ENCODE results near the gene MSANTD3.

MSANTD3 gene

DNA sequence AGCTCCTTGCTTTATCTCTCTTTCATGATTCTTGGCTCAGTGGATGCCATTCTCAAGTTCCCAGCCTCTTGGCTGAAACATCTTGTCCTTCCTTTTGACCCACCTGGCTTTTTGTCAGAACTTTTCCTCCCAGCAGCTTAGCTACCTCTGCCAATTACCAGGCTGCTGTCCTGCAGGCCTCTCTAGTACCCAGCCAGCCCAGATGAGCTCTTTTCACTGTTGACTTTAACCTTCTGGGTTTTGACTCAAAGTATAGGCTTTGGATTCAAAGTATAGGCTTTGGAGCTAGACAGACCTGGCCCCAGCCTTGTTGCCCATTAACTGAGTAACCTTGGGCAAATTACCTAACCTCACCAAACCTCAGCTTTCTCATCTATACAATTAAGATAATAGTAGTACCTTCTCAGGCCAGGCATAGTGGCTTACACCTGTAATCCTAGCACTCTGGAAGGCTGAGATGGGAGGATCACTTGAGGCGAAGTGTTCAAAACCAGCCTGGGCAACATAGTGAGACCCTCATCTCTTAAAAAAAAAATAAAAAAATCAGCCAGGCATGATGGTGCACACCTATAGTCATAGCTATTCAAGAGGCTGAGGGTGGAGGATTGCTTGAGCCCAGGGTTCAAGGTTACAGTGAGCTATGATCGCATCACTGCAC, 39.4 kb downstream of the MSANTD3 start:
- no peak for DNase-seq

DNA sequence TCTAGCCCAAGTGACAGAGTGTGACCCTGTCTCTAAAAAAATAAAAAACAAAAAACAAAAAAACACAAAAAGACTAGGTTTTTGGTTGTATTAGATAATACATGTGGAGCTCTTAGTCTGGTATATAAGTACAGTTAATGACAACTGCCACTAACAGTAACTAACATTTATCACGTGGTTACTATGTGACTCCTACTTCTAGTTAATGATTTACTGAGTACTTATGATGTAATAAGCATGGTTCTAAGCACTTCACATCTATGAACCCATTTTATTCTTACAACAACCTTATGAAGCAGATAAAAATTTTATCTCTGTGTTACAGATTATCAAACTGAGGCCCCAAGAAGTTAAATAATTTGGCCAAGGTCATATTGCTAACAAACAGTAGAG, 39.9 kb downstream of the MSANTD3 start:
- DNase-seq, result no peak

DNA sequence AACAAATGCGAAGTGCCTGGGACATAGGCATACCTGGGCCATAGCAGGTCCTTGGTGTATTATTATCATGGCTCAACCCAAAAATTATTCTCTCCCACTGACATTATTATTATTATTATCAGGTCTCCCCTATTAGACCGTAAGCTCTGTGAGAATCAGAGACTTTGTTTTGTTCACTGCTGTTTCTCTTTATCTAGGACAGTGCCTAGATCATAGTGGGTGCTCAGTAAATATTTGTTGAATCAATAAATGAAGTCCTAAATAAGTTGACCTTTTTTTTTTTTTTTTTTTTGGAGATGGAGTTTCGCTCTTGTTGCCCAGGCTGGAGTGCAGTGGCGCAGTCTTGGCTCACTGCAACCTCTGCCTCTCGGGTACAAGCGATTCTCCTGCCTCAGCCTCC, 41.1 kb downstream of the MSANTD3 start:
- no peak for DNase-seq

DNA sequence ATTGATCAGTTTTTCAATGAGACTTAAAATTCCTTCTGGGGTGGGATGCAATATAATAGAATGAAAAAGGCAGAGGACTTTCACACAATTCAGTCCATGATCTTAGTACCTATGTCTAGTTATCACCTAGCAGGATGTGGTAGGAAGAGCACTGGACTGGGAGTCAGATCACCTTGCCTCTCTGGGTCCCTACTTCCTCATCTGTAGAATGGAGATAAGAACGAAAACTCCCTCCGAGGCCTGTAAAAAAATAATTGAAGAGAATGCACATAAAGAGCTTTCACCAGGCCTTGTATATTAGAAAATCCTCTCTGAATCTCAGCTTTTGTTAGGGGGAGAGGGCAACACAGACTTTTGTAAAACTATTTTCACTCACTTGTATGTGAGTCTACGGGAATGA, 45.3 kb downstream of the MSANTD3 start:
- DNase-seq, result no peak

DNA sequence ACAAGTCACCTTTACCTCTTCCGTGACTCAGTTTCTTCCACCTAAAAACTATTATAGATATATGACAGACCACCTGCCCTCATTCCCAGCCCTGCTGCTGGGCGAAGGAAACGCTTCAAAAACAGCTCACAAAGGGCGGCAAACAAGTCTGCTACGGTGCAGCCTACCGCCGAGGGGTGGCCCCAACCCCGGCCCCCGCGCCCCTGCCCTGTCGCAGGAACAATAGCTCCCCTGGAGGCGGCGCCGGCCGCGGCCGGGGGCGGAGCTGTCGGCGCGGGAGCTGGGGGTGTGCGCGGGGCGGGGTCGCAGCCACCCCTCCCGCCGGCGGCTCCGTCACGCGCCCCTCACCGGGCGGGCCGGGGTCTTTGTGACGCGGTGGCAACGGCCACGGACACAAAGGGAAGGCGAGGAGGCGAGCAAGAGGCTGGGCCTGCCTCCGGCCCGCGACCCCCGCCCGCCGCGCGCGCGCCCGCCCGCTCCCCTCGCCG, 45.9 kb downstream of the MSANTD3 start, which contains the start of gene TMEFF1:
Gene TMEFF1 (plus strand): TSS at position 362 of the 488 bp plus-strand sequence. CDS start 396 bp downstream, outside the sequence.
- DNase-seq, result peak; percentile 73

DNA sequence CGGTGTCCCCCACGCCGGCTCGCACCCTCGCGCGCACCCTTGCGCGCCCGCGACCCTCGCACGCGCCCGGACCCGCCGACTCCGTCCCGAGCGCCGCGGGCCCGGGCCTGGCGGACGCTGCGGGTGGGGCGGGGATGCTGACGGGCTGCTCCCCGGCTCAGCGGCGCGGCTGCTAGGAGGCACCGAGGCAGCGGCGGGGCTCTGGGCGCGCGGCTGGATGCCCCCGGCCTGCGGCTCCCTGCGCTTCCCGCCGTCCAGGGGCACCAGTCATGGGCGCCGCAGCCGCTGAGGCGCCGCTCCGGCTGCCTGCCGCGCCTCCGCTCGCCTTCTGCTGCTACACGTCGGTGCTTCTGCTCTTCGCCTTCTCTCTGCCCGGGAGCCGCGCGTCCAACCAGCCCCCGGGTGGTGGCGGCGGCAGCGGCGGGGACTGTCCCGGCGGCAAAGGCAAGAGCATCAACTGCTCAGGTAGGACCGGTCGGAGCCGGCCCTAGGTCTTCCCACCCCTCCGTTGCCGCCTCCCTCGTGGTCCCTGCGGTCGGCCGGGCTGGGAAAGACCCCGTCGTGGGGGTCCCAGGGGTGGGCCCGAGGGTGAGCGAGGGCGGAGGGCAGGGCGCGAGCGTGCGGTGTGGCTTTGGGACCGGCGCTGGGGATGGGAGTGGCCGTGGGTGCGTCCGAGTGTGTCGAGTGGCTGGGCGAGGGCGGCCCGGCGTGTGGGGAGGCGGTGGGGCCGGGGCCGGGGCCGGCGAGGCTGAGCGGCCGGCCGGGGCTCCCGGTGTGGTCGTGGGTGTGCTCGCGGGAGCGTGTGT, 46.5 kb downstream of the MSANTD3 start:
- peak; percentile 42 for DNase-seq

DNA sequence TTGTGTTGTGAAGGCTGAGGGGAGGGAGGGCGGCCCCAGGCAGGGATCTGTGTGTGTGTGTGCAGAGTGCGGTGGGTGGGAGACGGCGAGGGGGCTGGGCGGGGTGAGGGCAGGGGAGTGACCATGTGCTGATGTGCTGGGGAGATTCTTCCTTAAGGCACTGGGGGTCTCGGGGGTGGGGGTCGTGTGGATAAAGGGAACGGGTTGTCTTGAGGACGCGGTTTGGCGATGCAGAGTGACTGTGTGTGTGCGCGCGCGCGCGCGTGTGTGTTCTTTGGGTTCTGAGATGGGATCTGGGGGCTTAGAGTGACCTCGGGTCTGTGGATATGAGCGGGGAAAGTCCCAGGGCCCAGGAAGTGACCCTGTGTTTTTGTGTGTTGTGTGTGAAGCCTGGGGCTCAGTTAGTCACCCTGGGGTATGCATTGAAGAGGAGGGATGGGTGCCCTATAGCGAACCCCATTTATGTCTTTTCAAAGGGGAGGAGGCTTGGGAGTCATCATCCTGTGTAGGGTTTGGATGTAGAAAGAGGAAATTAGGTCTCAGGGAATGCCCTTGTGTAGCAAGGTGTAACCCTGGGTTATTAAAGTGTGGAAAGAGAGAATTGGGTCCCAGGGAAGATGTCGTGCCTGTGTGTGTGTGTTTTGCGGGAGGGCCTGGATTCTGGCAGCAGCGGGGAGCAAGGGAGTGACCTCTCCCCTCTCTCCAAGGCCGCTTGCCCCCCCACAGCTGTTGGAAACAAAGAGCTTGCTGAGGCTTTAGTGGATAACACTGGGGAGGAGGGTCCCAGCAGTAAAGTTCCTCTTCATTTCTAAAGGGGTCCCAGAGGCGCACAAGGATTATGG, 47.4 kb downstream of the MSANTD3 start:
- no peak for DNase-seq

DNA sequence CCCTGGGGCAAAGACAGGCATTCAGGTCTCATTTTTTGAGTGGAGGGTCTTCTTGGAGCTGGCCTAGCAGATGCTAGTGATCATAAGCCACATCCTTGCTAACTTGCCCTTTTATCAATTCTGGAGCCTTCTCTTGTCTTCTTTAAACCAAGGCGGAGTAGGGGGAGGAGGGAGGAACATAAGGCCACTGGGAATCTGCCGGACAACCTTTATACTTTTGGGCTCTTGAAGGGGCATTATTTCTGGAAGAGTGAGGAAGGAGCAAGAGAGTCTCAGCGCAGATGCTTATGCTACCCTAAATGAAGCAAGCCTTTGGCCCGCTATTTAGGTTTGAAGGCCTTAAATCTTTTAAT, 48.0 kb downstream of the MSANTD3 start:
- DNase-seq, result no peak

DNA sequence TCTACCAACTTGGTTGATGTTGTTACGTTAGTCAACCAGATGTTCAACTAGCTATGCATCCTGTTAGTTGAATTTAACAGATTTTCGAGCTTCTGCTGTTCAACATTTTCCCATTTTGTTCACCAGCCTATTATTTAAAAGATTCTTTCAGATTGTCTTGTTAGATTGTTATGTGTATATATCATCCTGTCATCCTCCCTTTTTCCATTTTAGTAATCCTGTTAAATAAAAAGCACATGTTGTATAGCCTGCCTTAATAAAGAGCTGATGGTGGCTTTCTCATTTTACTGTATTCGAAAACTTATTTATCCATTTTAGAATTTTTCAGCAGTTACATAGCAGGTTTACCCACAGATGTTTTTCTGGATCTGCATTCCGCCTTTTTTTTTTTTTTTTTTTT, 50.3 kb downstream of the MSANTD3 start:
- no peak for DNase-seq

DNA sequence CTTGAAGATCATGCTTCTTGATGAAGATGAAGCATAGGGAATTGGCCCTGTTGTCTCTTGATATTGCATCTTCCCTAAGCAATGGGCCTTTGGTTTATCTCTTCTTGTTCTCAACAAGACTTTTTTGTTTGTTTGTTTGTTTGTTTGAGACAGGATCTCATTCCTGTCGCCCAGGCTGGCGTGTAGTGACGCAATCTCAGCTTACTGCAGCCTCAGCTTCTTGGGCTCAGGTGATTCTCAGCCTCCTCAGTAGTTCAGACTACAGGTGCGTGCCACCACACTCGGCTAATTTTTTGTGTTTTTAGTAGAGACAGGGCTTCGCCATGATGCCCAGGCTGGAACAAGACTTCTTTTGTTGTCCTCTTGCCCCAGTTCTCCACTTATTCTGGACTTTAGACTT, 51.2 kb downstream of the MSANTD3 start:
- DNase-seq, result no peak

DNA sequence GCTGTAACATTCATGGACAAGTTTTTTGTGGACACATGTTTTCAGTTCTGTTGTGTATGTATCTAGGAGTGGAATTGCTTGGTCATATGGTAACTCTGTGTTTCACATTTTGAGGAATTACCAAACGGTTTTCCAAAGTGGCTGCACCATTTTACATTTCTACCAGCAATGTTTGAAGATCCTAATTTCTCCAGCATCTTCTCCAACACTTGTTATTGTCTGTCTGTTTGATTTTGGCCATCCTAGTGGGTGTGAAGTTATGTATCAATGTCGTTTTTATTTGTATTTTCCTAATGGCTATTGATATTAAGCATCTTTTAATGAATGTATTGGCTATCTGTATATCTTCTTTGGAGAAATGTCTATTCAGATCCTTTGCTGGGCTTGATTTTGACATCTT, 52.9 kb downstream of the MSANTD3 start:
- DNase-seq, result no peak

DNA sequence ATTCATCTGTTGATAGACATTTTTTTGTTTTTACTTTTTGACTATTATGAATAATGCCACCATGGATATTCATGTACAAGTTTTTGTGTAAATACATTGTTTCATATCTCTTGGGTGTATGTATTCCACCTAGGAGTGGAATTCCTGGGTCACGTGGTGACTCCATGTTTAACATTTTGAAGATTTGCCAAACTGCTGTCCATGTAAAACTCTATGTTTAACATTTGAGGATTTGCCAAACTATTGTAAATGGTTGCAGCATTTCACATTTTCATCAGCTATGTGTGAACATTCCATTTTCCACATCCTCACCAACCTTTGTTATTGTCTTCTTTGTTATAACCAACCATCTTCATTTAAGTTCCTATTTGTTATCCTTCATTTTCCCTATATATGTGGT, 58.3 kb downstream of the MSANTD3 start:
- DNase-seq, result no peak

DNA sequence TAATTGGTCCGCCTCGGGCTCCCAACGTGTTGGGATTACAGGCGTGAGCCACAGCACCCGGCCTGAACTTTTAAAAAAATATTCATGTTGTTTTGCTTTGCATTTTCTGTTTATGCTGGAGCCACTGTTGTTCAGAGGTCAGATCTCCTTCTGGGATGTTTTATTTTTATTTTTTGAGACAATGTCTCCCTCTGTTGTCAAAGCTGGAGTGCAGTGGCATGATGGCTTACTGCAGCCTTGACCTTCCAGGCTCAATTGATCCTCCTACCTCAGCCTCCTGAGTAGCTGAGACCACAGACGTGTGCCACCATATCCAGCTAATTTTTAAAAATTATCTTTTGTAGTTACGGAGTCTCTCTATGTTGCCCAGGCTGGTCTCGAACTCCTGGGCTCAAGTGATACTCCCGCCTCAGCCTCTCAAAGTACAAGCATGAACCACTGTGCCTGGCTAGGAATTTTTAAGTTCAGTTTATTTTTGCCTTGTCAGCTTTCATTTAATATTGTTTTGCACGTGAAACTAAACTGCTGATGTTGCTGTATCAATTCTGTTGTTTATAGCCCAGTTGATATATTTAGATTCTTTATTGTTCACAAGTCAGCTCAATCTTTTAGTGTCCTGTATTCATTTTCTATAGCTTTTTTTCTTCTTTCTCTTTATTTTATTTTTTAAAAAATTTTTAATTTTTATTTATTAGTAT, 59.7 kb downstream of the MSANTD3 start:
- no peak for DNase-seq

DNA sequence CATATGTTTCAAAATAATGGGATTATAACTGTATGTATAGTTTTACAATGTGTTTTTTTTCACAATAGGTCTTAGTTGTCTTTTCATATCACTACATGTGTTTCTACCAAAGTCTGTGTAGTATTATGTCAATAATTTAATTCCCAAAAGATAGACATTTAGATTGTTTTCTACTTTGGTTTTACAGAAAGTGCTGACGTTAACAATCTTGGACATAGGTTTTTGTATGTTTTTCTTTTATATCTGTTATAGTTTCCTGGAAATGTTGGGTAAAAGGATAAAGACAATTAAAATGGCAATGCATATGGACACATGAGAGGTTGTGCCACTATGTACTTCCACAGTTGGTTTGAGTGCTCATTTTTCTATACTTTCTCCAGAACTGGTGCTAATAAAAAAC, 61.2 kb downstream of the MSANTD3 start:
- no peak for DNase-seq

DNA sequence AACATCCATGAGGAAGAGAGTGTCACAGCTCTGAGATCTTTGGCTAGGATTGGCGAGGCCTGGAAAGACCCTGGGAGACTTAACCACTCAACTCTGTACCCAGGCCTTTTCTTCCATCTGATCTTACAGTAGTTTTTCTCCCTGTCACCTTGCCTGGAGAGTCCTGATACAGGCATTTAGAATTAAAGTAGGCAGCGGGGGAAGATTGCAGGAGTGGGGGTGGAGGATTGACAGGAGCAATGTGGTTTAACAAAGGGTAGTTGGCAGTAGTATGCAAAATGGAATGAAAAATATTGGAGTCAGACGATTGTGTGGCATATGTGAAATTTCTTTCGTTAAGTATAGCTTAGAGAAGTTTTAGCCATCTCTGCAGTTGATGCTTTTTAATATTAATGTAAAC, 62.9 kb downstream of the MSANTD3 start:
- DNase-seq, result no peak

DNA sequence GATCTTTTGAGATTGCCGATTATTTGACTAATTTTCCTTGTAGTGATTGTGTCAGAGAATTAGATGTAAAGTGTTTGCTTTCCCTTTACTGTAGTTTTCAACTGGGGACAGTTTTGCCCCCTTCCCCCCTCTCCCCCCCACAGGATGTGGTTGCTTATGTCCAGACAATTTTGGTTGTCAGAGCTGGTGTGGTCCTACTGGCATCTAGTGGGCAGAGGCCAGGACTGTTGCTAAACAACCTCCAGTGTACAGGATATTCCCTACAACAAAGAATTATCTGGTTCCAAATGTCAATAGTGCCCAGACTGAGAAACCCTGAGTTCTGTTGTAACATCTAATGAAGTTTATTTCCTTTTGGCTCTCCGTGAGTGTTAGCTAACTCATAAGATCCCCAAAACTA, 66.0 kb downstream of the MSANTD3 start:
- DNase-seq, result no peak

DNA sequence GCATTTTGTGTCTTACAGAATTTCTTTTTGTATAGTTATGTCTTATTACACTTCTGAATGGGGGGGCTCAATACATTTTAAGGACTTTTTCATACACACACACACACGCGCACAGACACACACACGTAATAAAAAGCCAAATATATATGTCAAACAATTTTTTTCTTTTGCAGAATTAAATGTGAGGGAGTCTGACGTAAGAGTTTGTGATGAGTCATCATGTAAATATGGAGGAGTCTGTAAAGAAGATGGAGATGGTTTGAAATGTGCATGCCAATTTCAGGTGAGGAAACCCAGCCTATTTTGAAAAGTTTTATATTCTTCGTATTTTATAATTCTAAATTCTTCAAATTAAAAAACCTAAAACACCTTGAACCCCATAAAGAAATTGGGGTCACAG, 71.6 kb downstream of the MSANTD3 start:
- no peak for DNase-seq

DNA sequence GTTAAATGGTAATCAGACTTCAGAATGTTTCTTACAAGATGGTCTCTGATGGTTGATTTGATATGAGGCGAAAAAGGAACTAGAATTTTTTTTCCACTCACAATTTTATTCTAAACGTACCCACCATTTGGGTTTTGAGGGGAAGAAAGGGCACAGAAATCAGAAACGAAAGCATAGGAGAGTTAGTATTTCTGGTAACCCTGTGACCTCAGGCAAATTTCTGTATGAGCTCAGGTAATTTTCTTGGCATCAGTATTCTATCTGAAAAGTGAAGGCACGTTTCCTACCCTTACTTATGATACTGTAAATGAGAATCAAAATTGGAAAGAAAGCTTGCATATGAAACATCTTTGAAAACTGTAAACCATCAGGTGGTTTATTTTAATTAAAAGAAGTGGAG, 72.5 kb downstream of the MSANTD3 start:
- no peak for DNase-seq

DNA sequence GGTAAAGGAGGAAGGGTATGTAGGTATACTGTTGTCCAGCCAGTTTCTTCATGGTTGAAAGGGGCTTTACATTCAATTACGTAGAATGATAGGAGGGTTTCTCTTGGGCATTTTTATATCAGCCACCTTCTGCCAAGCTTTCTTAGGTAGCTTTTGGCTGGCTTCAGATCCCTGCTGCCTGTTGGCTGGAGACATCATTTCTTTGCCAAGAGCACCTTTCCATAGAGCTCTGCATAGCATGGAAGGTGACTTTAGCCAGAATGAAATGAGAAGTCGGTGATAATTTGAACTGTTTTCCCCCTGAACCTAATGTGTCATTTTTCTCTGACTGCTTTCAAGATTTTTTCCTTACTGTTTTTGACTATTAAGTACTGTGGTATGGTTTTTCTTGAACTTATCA, 72.9 kb downstream of the MSANTD3 start:
- no peak for DNase-seq

Data from femur (tissue), 1 donor.